B cell (primary cell): ENCODE results near the gene PTPRE. TPM values are rescaled to one million over a fixed set of nuclear protein-coding genes. Genes with fewer than 3 reads are reported as not detected.

ENCODE experiments used
- ATAC-seq: fragments of 200-7000 bp; cut with Tn5 transposase; one replicate; pipeline ENCODE4 v1.10.0; 2021; ENCODE audit warnings: low read depth, mild to moderate bottlenecking, moderate number of reproducible peaks, moderate library complexity
- CTCF ChIA-PET: fragments of 350-600 bp; sonication (Branson Sonifier 250); formaldehyde crosslinking; loops from one replicate; lab custom pipeline; 2021; ENCODE audit warnings: antibody characterized with exemption, inconsistent platforms; lab: Charles Lee
- POLR2A ChIA-PET: fragments of 350-600 bp; sonication (Branson Sonifier 250); formaldehyde crosslinking; loops from one replicate; lab custom pipeline; 2021; ENCODE audit warnings: antibody characterized with exemption; lab: Charles Lee
- DNase-seq: peaks from one replicate; pipeline ENCODE4 v3.0.0; 2013
- H2AFZ ChIP-seq: 2 replicates; pipeline ENCODE4 v1.6.1; 2012; ENCODE audit warnings: mild to moderate bottlenecking, low read depth, low read length; ENCODE audit not compliant: insufficient read depth, poor library complexity, severe bottlenecking
- H3K27ac ChIP-seq, 2 donors: 1 replicate in 1 of 2; 2 replicates in 1 of 2; pipeline ENCODE4 v1.5.1; 2012 to 2013; ENCODE audit warnings: low read length in 2 of 2, mild to moderate bottlenecking in 2 of 2, moderate library complexity in 1 of 2
- H3K27me3 ChIP-seq, 4 experiments: fragments of 200-600 bp in 1 of 4; sonication (generic) in 1 of 4; replicated peaks in 1 of 4; 1 replicate in 2 of 4; 2 replicates in 2 of 4; pipeline versions ENCODE4 v1.6.1 to v1.7.0; 2013 to 2016; ENCODE audit warnings: low read length in 3 of 4, mild to moderate bottlenecking in 2 of 4, mixed read lengths in 1 of 4, moderate library complexity in 1 of 4; ENCODE audit not compliant: insufficient read depth in 4 of 4, control insufficient read depth in 3 of 4; ENCODE audit errors: control extremely low read depth in 1 of 4
- H3K36me3 ChIP-seq, 2 experiments: replicated peaks in 1 of 2; 1 replicate in 1 of 2; 2 replicates in 1 of 2; pipeline versions ENCODE4 v1.6.1 to v1.7.1; 2013; ENCODE audit warnings: low read length in 1 of 2; ENCODE audit not compliant: insufficient read depth in 2 of 2, control insufficient read depth in 1 of 2; ENCODE audit errors: control extremely low read depth in 1 of 2, extremely low read depth in 1 of 2
- H3K4me1 ChIP-seq, 2 donors: fragments of 200-600 bp in 1 of 2; sonication (generic) in 1 of 2; 1 replicate in 1 of 2; 2 replicates in 1 of 2; pipeline versions ENCODE4 v1.5.1 to v1.6.1; 2013 to 2017; ENCODE audit warnings: low read length in 2 of 2; ENCODE audit not compliant: control insufficient read depth in 2 of 2, insufficient read depth in 2 of 2
- H3K4me2 ChIP-seq: replicated peaks from 2 replicates; pipeline ENCODE3; 2012; ENCODE audit warnings: mild to moderate bottlenecking, low read depth, low read length; ENCODE audit not compliant: poor library complexity, severe bottlenecking
- H3K4me3 ChIP-seq, 5 experiments: fragments of 200-600 bp in 1 of 5; sonication (generic) in 1 of 5; 1 replicate in 3 of 5; 2 replicates in 2 of 5; pipeline versions ENCODE4 v1.5.1 to v1.7.0; 2011 to 2016; ENCODE audit warnings: low read length in 4 of 5, mild to moderate bottlenecking in 4 of 5, low read depth in 2 of 5, control low read depth in 1 of 5, moderate library complexity in 1 of 5; ENCODE audit not compliant: insufficient read depth in 1 of 5; ENCODE audit errors: control extremely low read depth in 1 of 5, extremely low read depth in 1 of 5
- H3K79me2 ChIP-seq: fragments of 200-600 bp; sonication (generic); one replicate; pipeline ENCODE4 v1.6.0; 2016; ENCODE audit warnings: low read length; ENCODE audit not compliant: control insufficient read depth, insufficient read depth
- H3K9ac ChIP-seq: fragments of 200-600 bp; sonication (generic); 2 replicates; pipeline ENCODE4 v1.6.1; 2017; ENCODE audit warnings: mild to moderate bottlenecking, low read length, moderate library complexity
- H3K9me3 ChIP-seq, 3 donors: one replicate each; pipeline versions ENCODE4 v1.6.1 to v1.7.1; 2013; ENCODE audit warnings: low read length in 2 of 3; ENCODE audit not compliant: control insufficient read depth in 2 of 3, insufficient read depth in 1 of 3; ENCODE audit errors: control extremely low read depth in 1 of 3
- H4K20me1 ChIP-seq: 2 replicates; pipeline ENCODE4 v1.6.0; 2012; ENCODE audit warnings: mild to moderate bottlenecking, low read length; ENCODE audit not compliant: insufficient read depth, control insufficient read depth, poor library complexity, severe bottlenecking
- H3K27ac Mint-ChIP-seq: one replicate; pipeline ENCODE4 v1.8.0; 2021; ENCODE audit warnings: mixed read lengths
- H3K27me3 Mint-ChIP-seq: one replicate; pipeline ENCODE4 v1.8.0; 2021; ENCODE audit warnings: mixed read lengths
- H3K4me1 Mint-ChIP-seq: one replicate; pipeline ENCODE4 v1.8.0; 2021; ENCODE audit warnings: mixed read lengths
- H3K4me3 Mint-ChIP-seq: one replicate; pipeline ENCODE4 v1.8.0; 2021; ENCODE audit warnings: mixed read lengths
- H3K9me3 Mint-ChIP-seq: one replicate; pipeline ENCODE4 v1.8.0; 2022; ENCODE audit warnings: mixed read lengths; ENCODE audit not compliant: insufficient read depth
- CTCF ChIP-seq: fragments of 200-600 bp; IDR thresholded peaks from one replicate; pipeline ENCODE4 v1.8.0; 2022; ENCODE audit warnings: antibody characterized with exemption, mild to moderate bottlenecking
- EZH2 ChIP-seq: IDR thresholded peaks from 2 replicates; pipeline ENCODE4 v1.6.1; 2012; ENCODE audit warnings: borderline replicate concordance, low read depth, mild to moderate bottlenecking, moderate library complexity, low read length; ENCODE audit not compliant: insufficient read depth, poor library complexity, severe bottlenecking
- WGBS: methylation state at CpG from one replicate; pipeline ENCODE4 v1.1.5; 2013; ENCODE audit warnings: missing lambda C conversion rate; ENCODE audit not compliant: insufficient coverage; 5-methylcytosine and 5-hydroxymethylcytosine counted together
- intact Hi-C: fragments of 100-400 bp; cut with micrococcal nuclease; formaldehyde crosslinking; loops from one replicate; pipeline ENCODE4 v1.10.0; 2022
- polyA plus RNA-seq: library from polyadenylated mRNA; depleted of rRNA; stranded (reverse); fragments of >200 nt; gene quantifications from 2 replicates; pipeline ENCODE4 v1.2.3, GENCODE V29; 2012
- total RNA-seq, 2 donors: library from RNA; stranded (reverse); fragments of 120-200 nt in 1 of 2; gene quantifications; 1 replicate in 1 of 2; 2 replicates in 1 of 2; pipeline versions ENCODE4 v1.2.3 to v1.2.4, GENCODE V29; 2013 to 2022

Gene PTPRE
- total and polyA plus RNA-seq, 2 donors (not counting 1 experiment from before 2014, with no cell fraction given) = 6.6 to 32.7 TPM

- no peak overlapping the region for H3K27ac ChIP-seq
- intact Hi-C loops = no loop called here
- TF ChIP-seq EZH2 = no peak
- TF ChIP-seq CTCF = no peak
These were observed 60.0 kb downstream of the PTPRE start for GRCh38 chr10:127966875-127967274.

GRCh38 chr10:127968027-127968441, 61.1 kb downstream of the PTPRE start:
- no peaks in the 10 kb centered on the region for H3K79me2 ChIP-seq
- ChIA-PET POLR2A (no interaction called here), CTCF (no interaction called here)
- Mint-ChIP-seq H3K4me1 (no peaks in the 10 kb centered on the region), H3K4me3 (no peak overlapping the region), H3K27me3 (peaks cover 8% of the 10 kb centered on the region), H3K27ac (no peak overlapping the region), H3K9me3 (no peaks in the 10 kb centered on the region)
- TF ChIP-seq CTCF = no peak
- TF ChIP-seq EZH2 = no peak
- intact Hi-C loops = no loop called here
- no peaks in the 10 kb centered on the region for H3K4me1 ChIP-seq
- H3K4me3 ChIP-seq = no peak overlapping the region
- ATAC-seq (no peak), DNase-seq (no peak)
- peaks cover 0 to 2% (median 0%) of the 10 kb centered on the region in 4 experiments for H3K27me3 ChIP-seq
- no peak overlapping the region for H3K9ac ChIP-seq
- no peak overlapping the region for H2AFZ ChIP-seq
- no peaks in the 10 kb centered on the region for H4K20me1 ChIP-seq
- H3K36me3 ChIP-seq = no peaks in the 10 kb centered on the region
- no peak overlapping the region for H3K4me2 ChIP-seq
- no peak overlapping the region for H3K27ac ChIP-seq
- H3K9me3 ChIP-seq = no peaks in the 10 kb centered on the region
- 88% methylated on average over 2 of the region's 3 CpGs for WGBS

More at GRCh38 chr10:127966875-127967274, 60.0 kb downstream of the PTPRE start:
- H3K4me3 Mint-ChIP-seq = no peak overlapping the region
- no peak overlapping the region for H3K4me2 ChIP-seq
- no peak overlapping the region for H3K27ac Mint-ChIP-seq
- H3K27me3 ChIP-seq = peaks cover 0 to 2% (median 0%) of the 10 kb centered on the region in 4 experiments
- ATAC-seq (no peak), DNase-seq (no peak)
- H3K9ac ChIP-seq = no peak overlapping the region
- no peaks in the 10 kb centered on the region for H3K4me1 ChIP-seq
- WGBS = 96% methylated on average over 3 of the region's 5 CpGs
- H3K9me3 Mint-ChIP-seq = no peaks in the 10 kb centered on the region
- no peaks in the 10 kb centered on the region for H3K4me1 Mint-ChIP-seq
- ChIA-PET POLR2A (no interaction called here), CTCF (no interaction called here)
- H4K20me1 ChIP-seq = no peaks in the 10 kb centered on the region
- H3K9me3 ChIP-seq = no peaks in the 10 kb centered on the region
- no peaks in the 10 kb centered on the region for H3K79me2 ChIP-seq
- H3K27me3 Mint-ChIP-seq = peaks cover 9% of the 10 kb centered on the region
- no peak overlapping the region for H3K4me3 ChIP-seq
- H2AFZ ChIP-seq = no peak overlapping the region
- no peaks in the 10 kb centered on the region for H3K36me3 ChIP-seq
